ENCODE results near the gene XKR3.
"Not testable (repeated sequence)": the region's sequence is repeated elsewhere in the genome, so short reads cannot be mapped to it uniquely, and the experiment has no call there.

The XKR3 gene

GRCh38 chr22:16824716-16825687 is at the start of gene XKR3:
Gene XKR3, minus strand, starts transcription at chr22:16825411. Its CDS starts 17,338 bp downstream, at chr22:16808073.
- Histone ChIP-seq H3K27ac (ENCODE audit: low read depth, low read length) (no peak within 1 kb of the TSS), H2AFZ (ENCODE audit: low read depth, low read length, severe bottlenecking) (peak within 1 kb of the TSS; percentile 95), H3K4me2 (ENCODE audit: low read depth, low read length, poor library complexity, severe bottlenecking) (peak within 1 kb of the TSS; percentile 69), H3K9me2 (replicated peaks; ENCODE audit: insufficient read depth, low read length) (no peaks in the 10 kb centered on the region), H4K20me1 (ENCODE audit: low read depth, low read length) (no peaks in the 10 kb centered on the region), H3K36me3 (ENCODE audit: low read length) (no peaks in the 10 kb centered on the region), H3K9me3 (ENCODE audit: insufficient read depth, low read length) (no peaks in the 10 kb centered on the region), H3K4me3 (ENCODE audit: insufficient read depth, low read length, poor library complexity, severe bottlenecking) (no peak within 1 kb of the TSS), H3F3A (ENCODE audit: insufficient read depth) (no peaks in the 10 kb centered on the region), H3K9ac (ENCODE audit: low read length) (peak within 1 kb of the TSS; percentile 29; the same call in 1 of the 2 replicates), H3K79me2 (ENCODE audit: insufficient read depth, low read length) (no peaks in the 10 kb centered on the region), H3K27me3 (ENCODE audit: low read length) (no peaks in the 10 kb centered on the region)
- TF ChIP-seq EZH2phosphoT487 (conservative IDR thresholded peaks at IDR 0.05; ENCODE audit: low read length), result no peak
- no peak for TF ChIP-seq CTCF (IDR thresholded peaks at IDR 0.05; ENCODE audit: insufficient read depth, low read length, poor library complexity, severe bottlenecking)

- not testable (repeated sequence) for H3K36me3 ChIP-seq (ENCODE audit: low read length); H3K9ac ChIP-seq (ENCODE audit: low read length); H4K20me1 ChIP-seq (ENCODE audit: low read depth, low read length); H2AFZ ChIP-seq (ENCODE audit: low read depth, low read length, severe bottlenecking); H3K9me2 ChIP-seq (replicated peaks; ENCODE audit: insufficient read depth, low read length); H3K4me3 ChIP-seq (ENCODE audit: insufficient read depth, low read length, poor library complexity, severe bottlenecking); H3F3A ChIP-seq (ENCODE audit: insufficient read depth); H3K79me2 ChIP-seq (ENCODE audit: insufficient read depth, low read length); H3K4me2 ChIP-seq (ENCODE audit: low read depth, low read length, poor library complexity, severe bottlenecking); H3K9me3 ChIP-seq (ENCODE audit: insufficient read depth, low read length); H3K27ac ChIP-seq (ENCODE audit: low read depth, low read length); H3K27me3 ChIP-seq (ENCODE audit: low read length)
These were observed 44.4 kb upstream of the XKR3 start for GRCh38 chr22:16869640-16870039.

GRCh38 chr22:16866167-16866566 is 41.0 kb upstream of the XKR3 start:
- Histone ChIP-seq H3F3A (ENCODE audit: insufficient read depth) (no peaks in the 10 kb centered on the region), H2AFZ (ENCODE audit: low read depth, low read length, severe bottlenecking) (no peak overlapping the region), H3K27ac (ENCODE audit: low read depth, low read length) (no peak overlapping the region), H3K9me3 (ENCODE audit: insufficient read depth, low read length) (no peaks in the 10 kb centered on the region), H4K20me1 (ENCODE audit: low read depth, low read length) (no peaks in the 10 kb centered on the region), H3K4me3 (ENCODE audit: insufficient read depth, low read length, poor library complexity, severe bottlenecking) (no peak overlapping the region), H3K79me2 (ENCODE audit: insufficient read depth, low read length) (no peaks in the 10 kb centered on the region), H3K36me3 (ENCODE audit: low read length) (no peaks in the 10 kb centered on the region), H3K9ac (ENCODE audit: low read length) (no peak overlapping the region), H3K4me2 (ENCODE audit: low read depth, low read length, poor library complexity, severe bottlenecking) (no peak overlapping the region), H3K27me3 (ENCODE audit: low read length) (no peaks in the 10 kb centered on the region), H3K9me2 (replicated peaks; ENCODE audit: insufficient read depth, low read length) (no peaks in the 10 kb centered on the region)
- TF ChIP-seq CTCF (IDR thresholded peaks at IDR 0.05; ENCODE audit: insufficient read depth, low read length, poor library complexity, severe bottlenecking), result no peak

GRCh38 chr22:16856851-16857250 is 31.6 kb upstream of the XKR3 start:
- H2AFZ ChIP-seq (ENCODE audit: low read depth, low read length, severe bottlenecking); H3K4me2 ChIP-seq (ENCODE audit: low read depth, low read length, poor library complexity, severe bottlenecking); H4K20me1 ChIP-seq (ENCODE audit: low read depth, low read length); H3K9ac ChIP-seq (ENCODE audit: low read length); H3K9me2 ChIP-seq (replicated peaks; ENCODE audit: insufficient read depth, low read length); H3F3A ChIP-seq (ENCODE audit: insufficient read depth); H3K9me3 ChIP-seq (ENCODE audit: insufficient read depth, low read length); H3K36me3 ChIP-seq (ENCODE audit: low read length); H3K27me3 ChIP-seq (ENCODE audit: low read length); H3K27ac ChIP-seq (ENCODE audit: low read depth, low read length); H3K79me2 ChIP-seq (ENCODE audit: insufficient read depth, low read length); H3K4me3 ChIP-seq (ENCODE audit: insufficient read depth, low read length, poor library complexity, severe bottlenecking): not testable (repeated sequence)

Measured in SU-DHL-6 (cell line).